Neutrophil (primary cell): ENCODE measurements around the gene DUSP15.

Experiments
- H3K27ac ChIP-seq: fragments of 200-600 bp; sonication (generic); 2 replicates; pipeline ENCODE4 v1.5.1; 2016; ENCODE audit warnings: mild to moderate bottlenecking, moderate library complexity
- H3K27me3 ChIP-seq: fragments of 200-600 bp; sonication (generic); 2 replicates; pipeline ENCODE4 v1.6.0; 2016; ENCODE audit warnings: mild to moderate bottlenecking
- H3K36me3 ChIP-seq: fragments of 200-600 bp; sonication (generic); 2 replicates; pipeline ENCODE4 v1.5.1; 2017
- H3K4me1 ChIP-seq, 2 experiments: fragments of 200-600 bp in 1 of 2; sonication (generic) in 1 of 2; 1 replicate in 1 of 2; 2 replicates in 1 of 2; pipeline versions ENCODE4 v1.5.1 to v1.6.1; 2013 to 2016; ENCODE audit warnings: low read depth in 1 of 2, low read length in 1 of 2, mild to moderate bottlenecking in 1 of 2, moderate library complexity in 1 of 2; ENCODE audit not compliant: control insufficient read depth in 1 of 2, insufficient read depth in 1 of 2
- H3K4me3 ChIP-seq, 2 experiments: fragments of 200-600 bp in 1 of 2; sonication (generic) in 1 of 2; 1 replicate in 1 of 2; 2 replicates in 1 of 2; pipeline ENCODE4 v1.5.1; 2013 to 2016; ENCODE audit warnings: low read depth in 1 of 2, low read length in 1 of 2, mild to moderate bottlenecking in 1 of 2, moderate library complexity in 1 of 2
- H3K9me3 ChIP-seq: fragments of 200-600 bp; sonication (generic); 2 replicates; pipeline ENCODE4 v1.5.1; 2016
- CTCF ChIP-seq: fragments of 200-600 bp; sonication (generic); IDR thresholded peaks from 2 replicates; pipeline ENCODE4 v1.5.1; 2016; ENCODE audit warnings: antibody characterized with exemption

Gene DUSP15

DNA sequence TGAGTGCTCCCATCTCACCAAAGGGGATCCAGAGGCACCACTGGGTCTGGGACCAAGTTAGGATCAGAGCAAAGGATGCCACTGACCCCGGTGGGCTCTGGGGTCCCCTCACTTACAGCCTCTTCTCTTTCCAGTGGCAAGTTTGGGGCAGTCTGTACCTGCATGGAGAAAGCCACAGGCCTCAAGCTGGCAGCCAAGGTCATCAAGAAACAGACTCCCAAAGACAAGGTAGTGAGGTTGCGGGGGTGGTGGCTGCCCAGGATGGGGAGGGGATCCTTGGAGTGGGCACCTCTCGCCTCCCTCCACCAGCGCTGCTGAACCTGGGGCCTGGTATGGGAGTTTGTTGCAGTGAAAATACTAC is 46.2 kb downstream of the DUSP15 start:
- Histone ChIP-seq H3K27me3 (peaks cover 8% of the 10 kb centered on the region), H3K27ac (no peak overlapping the region), H3K36me3 (no peaks in the 10 kb centered on the region), H3K9me3 (no peaks in the 10 kb centered on the region), H3K4me1 (peaks cover 3 to 7% of the 10 kb centered on the region in 2 experiments), H3K4me3 (no peak overlapping the region)
- no peak for TF ChIP-seq CTCF

- no peak overlapping the region for H3K4me3 ChIP-seq
- H3K36me3 ChIP-seq, result no peaks in the 10 kb centered on the region
- H3K27ac ChIP-seq, result no peak overlapping the region
- no peak for TF ChIP-seq CTCF
- H3K4me1 ChIP-seq, result peaks cover 3 to 7% of the 10 kb centered on the region in 2 experiments
- H3K9me3 ChIP-seq, result no peaks in the 10 kb centered on the region
- peaks cover 8% of the 10 kb centered on the region for H3K27me3 ChIP-seq
Observed at GRCh38 chr20:31823360-31824124, 46.8 kb downstream of the DUSP15 start.

- H3K4me1 ChIP-seq, result peaks cover 3 to 7% of the 10 kb centered on the region in 2 experiments
- H3K36me3 ChIP-seq, result no peaks in the 10 kb centered on the region
- peak; percentile 97 for TF ChIP-seq CTCF
- peak overlapping the region in 1 of 2 experiments; percentile 13 for H3K4me3 ChIP-seq
- H3K27ac ChIP-seq, result no peak overlapping the region
- no peaks in the 10 kb centered on the region for H3K9me3 ChIP-seq
- H3K27me3 ChIP-seq, result peaks cover 8% of the 10 kb centered on the region
Observed at GRCh38 chr20:31822421-31823330, 47.7 kb downstream of the DUSP15 start.

DNA sequence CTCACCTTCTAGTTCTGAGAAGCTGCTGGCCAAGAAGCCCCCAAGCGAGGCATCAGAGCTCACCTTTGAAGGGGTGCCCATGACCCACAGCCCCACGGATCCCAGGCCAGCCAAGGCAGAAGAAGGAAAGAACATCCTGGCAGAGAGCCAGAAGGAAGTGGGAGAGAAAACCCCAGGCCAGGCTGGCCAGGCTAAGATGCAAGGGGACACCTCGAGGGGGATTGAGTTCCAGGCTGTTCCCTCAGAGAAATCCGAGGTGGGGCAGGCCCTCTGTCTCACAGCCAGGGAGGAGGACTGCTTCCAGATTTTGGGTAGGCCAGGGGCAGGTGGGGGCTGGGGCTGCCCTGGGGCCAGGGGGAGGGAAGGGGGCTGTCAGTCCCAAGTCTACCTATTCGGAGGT is 48.9 kb downstream of the DUSP15 start:
- no peak overlapping the region for H3K4me3 ChIP-seq
- TF ChIP-seq CTCF, result no peak
- no peak overlapping the region for H3K27ac ChIP-seq
- no peaks in the 10 kb centered on the region for H3K36me3 ChIP-seq
- peaks cover 8% of the 10 kb centered on the region for H3K27me3 ChIP-seq
- H3K4me1 ChIP-seq, result peaks cover 3 to 7% of the 10 kb centered on the region in 2 experiments
- H3K9me3 ChIP-seq, result no peaks in the 10 kb centered on the region

GRCh38 chr20:31820228-31820627 is 50.1 kb downstream of the DUSP15 start:
- Histone ChIP-seq H3K4me3 (no peak overlapping the region), H3K27ac (no peak overlapping the region), H3K9me3 (no peaks in the 10 kb centered on the region), H3K4me1 (peaks cover 3 to 7% of the 10 kb centered on the region in 2 experiments), H3K27me3 (peaks cover 8% of the 10 kb centered on the region), H3K36me3 (no peaks in the 10 kb centered on the region)
- TF ChIP-seq CTCF, result no peak
